ENCODE results near the gene GCAT. TPM values are rescaled to one million over a fixed set of nuclear protein-coding genes. Genes with fewer than 3 reads are reported as not detected.
A peak's percentile ranks its signal among the peaks of the same experiment; 100 is the strongest.

The GCAT gene
- total and polyA plus RNA-seq, 2 of the 13 experiments (the other 11 are each of a cell fraction or from before 2014, with no cell fraction given) = 28.0 to 50.3 TPM

- TF ChIP-seq CEBPG (CRISPR knock-in tag; IDR thresholded peaks at IDR 0.05) (peak; percentile 96), CEBPB (IDR thresholded peaks at IDR 0.05; ENCODE audit: borderline replicate concordance, low read depth, low read length) (peak; percentile 83), GATAD2A (CRISPR knock-in tag; IDR thresholded peaks at IDR 0.05) (peak; percentile 49; the same call in 1 of the 2 replicates), ATF4 (CRISPR knock-in tag; IDR thresholded peaks at IDR 0.05) (peak in 1 of 2 experiments; percentile 98; a peak in 2 of 4 replicates), TGIF2 (CRISPR knock-in tag; IDR thresholded peaks at IDR 0.05) (0 out of 2 replicates have a peak, but pooled peaks have one; percentile 36), ZIK1 (CRISPR knock-in tag; IDR thresholded peaks at IDR 0.05; ENCODE audit: borderline replicate concordance, low read depth) (no peak), KLF16 (CRISPR knock-in tag; IDR thresholded peaks at IDR 0.05) (0 out of 4 replicates have a peak, but pooled peaks of 1 of the 2 experiments have one; percentile 43), ELF1 (CRISPR knock-in tag; IDR thresholded peaks at IDR 0.05) (no peak), ZNF768 (CRISPR knock-in tag; IDR thresholded peaks at IDR 0.05) (peak; percentile 92), RARA (CRISPR knock-in tag; IDR thresholded peaks at IDR 0.05) (peak; percentile 57), ZNF30 (CRISPR knock-in tag; IDR thresholded peaks at IDR 0.05) (no peak), ZMYM3 (CRISPR knock-in tag; IDR thresholded peaks at IDR 0.05) (peak; percentile 50; the same call in 1 of the 2 replicates), FOSL2 (CRISPR knock-in tag; IDR thresholded peaks at IDR 0.05) (peak; percentile 40; the same call in 1 of the 2 replicates), HOXA7 (CRISPR knock-in tag; IDR thresholded peaks at IDR 0.05) (no peak), ZBTB10 (CRISPR knock-in tag; IDR thresholded peaks at IDR 0.05; ENCODE audit: borderline replicate concordance) (no peak), GATAD1 (CRISPR knock-in tag; IDR thresholded peaks at IDR 0.05) (no peak), RFXAP (CRISPR knock-in tag; IDR thresholded peaks at IDR 0.05; ENCODE audit: borderline replicate concordance) (no peak), MAX (IDR thresholded peaks at IDR 0.05) (0 out of 2 replicates have a peak, but pooled peaks have one; percentile 11), ZNF382 (CRISPR knock-in tag; IDR thresholded peaks at IDR 0.05; ENCODE audit: borderline replicate concordance) (no peak), KAT7 (CRISPR knock-in tag; IDR thresholded peaks at IDR 0.05; ENCODE audit: borderline replicate concordance) (no peak), ZNF510 (CRISPR knock-in tag; IDR thresholded peaks at IDR 0.05; ENCODE audit: low read depth) (no peak), FOXK1 (CRISPR knock-in tag; IDR thresholded peaks at IDR 0.05; ENCODE audit: borderline replicate concordance, low read depth) (0 out of 2 replicates have a peak, but pooled peaks have one; percentile 3), ATAD3A (CRISPR knock-in tag; IDR thresholded peaks at IDR 0.05) (no peak), ZNF780A (CRISPR knock-in tag; IDR thresholded peaks at IDR 0.05) (0 out of 2 replicates have a peak, but pooled peaks have one; percentile 67), GPN1 (CRISPR knock-in tag; IDR thresholded peaks at IDR 0.05; ENCODE audit: borderline replicate concordance) (no peak), KDM2A (CRISPR knock-in tag; IDR thresholded peaks at IDR 0.05; ENCODE audit: borderline replicate concordance, low read depth) (0 out of 2 replicates have a peak, but pooled peaks have one; percentile 40), ZNF563 (CRISPR knock-in tag; IDR thresholded peaks at IDR 0.05) (peak; percentile 28; the same call in 1 of the 2 replicates), SP5 (CRISPR knock-in tag; IDR thresholded peaks at IDR 0.05; ENCODE audit: borderline replicate concordance, low read depth) (0 out of 2 replicates have a peak, but pooled peaks have one; percentile 27), ATF3 (CRISPR knock-in tag; IDR thresholded peaks at IDR 0.05) (peak; percentile 55)
These were observed 22.8 kb upstream of the GCAT start (continued) for GRCh38 chr22:37784829-37785495.
